Neural cell (in vitro differentiated cells): ENCODE data around the gene FXN. TPM values are rescaled to one million over a fixed set of nuclear protein-coding genes. Genes with fewer than 3 reads are reported as not detected.

Experiments
- H2AFZ ChIP-seq: fragments of 200-600, 300-800 bp; sonication (generic), shearing (Covaris generic); 2 replicates; pipeline ENCODE4 v1.6.0; 2014; ENCODE audit warnings: low read depth, mild to moderate bottlenecking, antibody characterized with exemption, low read length, moderate library complexity
- H3F3A ChIP-seq: fragments of 200-600 bp; shearing (Covaris generic); 2 replicates; pipeline ENCODE4 v1.6.1; 2016; ENCODE audit warnings: mild to moderate bottlenecking, moderate library complexity, mixed read lengths, antibody characterized with exemption, low read length; ENCODE audit not compliant: insufficient read depth, poor library complexity, severe bottlenecking
- H3K27ac ChIP-seq: fragments of 200-600, 300-800 bp; sonication (generic), shearing (Covaris generic); 2 replicates; pipeline ENCODE4 v1.5.1; 2014; ENCODE audit warnings: mild to moderate bottlenecking, low read length, moderate library complexity
- H3K27me3 ChIP-seq: fragments of 300-800, 200-600 bp; sonication (generic), shearing (Covaris generic); 2 replicates; pipeline ENCODE4 v1.6.0; 2014; ENCODE audit warnings: mild to moderate bottlenecking, low read depth, low read length, moderate library complexity; ENCODE audit not compliant: insufficient read depth
- H3K36me3 ChIP-seq: fragments of 300-800, 200-600 bp; sonication (generic), shearing (Covaris generic); 2 replicates; pipeline ENCODE4 v1.5.1; 2014; ENCODE audit warnings: mild to moderate bottlenecking, antibody characterized with exemption, low read length, moderate library complexity; ENCODE audit not compliant: insufficient read depth
- H3K4me2 ChIP-seq: fragments of 300-800, 200-600 bp; sonication (generic), shearing (Covaris generic); 2 replicates; pipeline ENCODE4 v1.6.0; 2014; ENCODE audit warnings: mild to moderate bottlenecking, low read length
- H3K4me3 ChIP-seq: fragments of 300-800, 200-600 bp; sonication (generic), shearing (Covaris generic); 2 replicates; pipeline ENCODE4 v1.5.1; 2014; ENCODE audit warnings: mild to moderate bottlenecking, low read length, moderate library complexity
- H3K79me2 ChIP-seq: fragments of 200-600 bp; shearing (Covaris generic); replicated peaks from 2 replicates; pipeline ENCODE4 v1.6.0; 2014; ENCODE audit warnings: mild to moderate bottlenecking, low read length, moderate library complexity; ENCODE audit not compliant: insufficient read depth
- H3K9ac ChIP-seq: fragments of 300-800, 200-600 bp; sonication (generic), shearing (Covaris generic); 2 replicates; pipeline ENCODE4 v1.6.1; 2016; ENCODE audit warnings: mild to moderate bottlenecking, low read length, mixed read lengths
- H3K9me2 ChIP-seq: fragments of 200-600 bp; shearing (Covaris generic); 2 replicates; pipeline ENCODE4 v1.6.1; 2016; ENCODE audit warnings: mild to moderate bottlenecking, low read length, mixed read lengths; ENCODE audit not compliant: insufficient read depth
- H3K9me3 ChIP-seq: fragments of 200-600, 300-800 bp; sonication (generic), shearing (Covaris generic); 2 replicates; pipeline ENCODE4 v1.6.1; 2016; ENCODE audit warnings: mild to moderate bottlenecking, mixed run types, low read length, moderate library complexity, mixed read lengths
- H4K20me1 ChIP-seq: fragments of 200-600 bp; shearing (Covaris generic); 2 replicates; pipeline ENCODE4 v1.6.1; 2016; ENCODE audit warnings: mild to moderate bottlenecking, mixed run types; ENCODE audit not compliant: insufficient read depth
- CTCF ChIP-seq: fragments of 450-650 bp; IDR thresholded peaks from 2 replicates; pipeline ENCODE4 v1.5.1; 2014; ENCODE audit warnings: antibody characterized with exemption, mild to moderate bottlenecking, moderate library complexity; ENCODE audit not compliant: poor library complexity, severe bottlenecking
- EP300 ChIP-seq: fragments of 450-650 bp; conservative IDR thresholded peaks from 2 replicates; pipeline ENCODE4 v1.6.1; 2014; ENCODE audit warnings: antibody characterized with exemption, mild to moderate bottlenecking, moderate library complexity; ENCODE audit not compliant: poor library complexity, severe bottlenecking
- EZH2 ChIP-seq: fragments of 200-600, 300-800 bp; shearing (Covaris generic), sonication (generic); IDR thresholded peaks from 2 replicates; pipeline ENCODE4 v1.6.1; 2014; ENCODE audit warnings: antibody characterized with exemption, low read length, borderline replicate concordance, mild to moderate bottlenecking; ENCODE audit not compliant: insufficient read depth, poor library complexity, severe bottlenecking
- MXI1 ChIP-seq: fragments of 450-650 bp; conservative IDR thresholded peaks from 2 replicates; pipeline ENCODE4 v1.6.1; 2014; ENCODE audit warnings: antibody characterized with exemption, mild to moderate bottlenecking; ENCODE audit not compliant: poor library complexity, severe bottlenecking
- POLR2AphosphoS5 ChIP-seq: IDR thresholded peaks from 2 replicates; pipeline ENCODE4 v1.6.1; 2012
- RAD21 ChIP-seq: fragments of 450-650 bp; conservative IDR thresholded peaks from 2 replicates; pipeline ENCODE4 v1.6.1; 2014; ENCODE audit warnings: antibody characterized with exemption, mild to moderate bottlenecking, moderate library complexity
- REST ChIP-seq: IDR thresholded peaks from 2 replicates; pipeline ENCODE4 v1.6.1; 2012; ENCODE audit warnings: borderline replicate concordance
- SMC3 ChIP-seq: fragments of 450-650 bp; conservative IDR thresholded peaks from 2 replicates; pipeline ENCODE4 v1.6.1; 2014; ENCODE audit warnings: antibody characterized with exemption, mild to moderate bottlenecking, moderate library complexity; ENCODE audit not compliant: poor library complexity
- TAF1 ChIP-seq: IDR thresholded peaks from 2 replicates; pipeline ENCODE4 v1.6.1; 2012; ENCODE audit warnings: low read depth
- polyA plus RNA-seq: library from polyadenylated mRNA; depleted of rRNA; stranded (reverse); fragments of >200 nt; gene quantifications from 2 replicates; pipeline ENCODE4 v1.2.3, GENCODE V29; 2014

The FXN gene
- polyA plus RNA-seq, 1 donor from 2014 or later = 3.5 TPM

DNA sequence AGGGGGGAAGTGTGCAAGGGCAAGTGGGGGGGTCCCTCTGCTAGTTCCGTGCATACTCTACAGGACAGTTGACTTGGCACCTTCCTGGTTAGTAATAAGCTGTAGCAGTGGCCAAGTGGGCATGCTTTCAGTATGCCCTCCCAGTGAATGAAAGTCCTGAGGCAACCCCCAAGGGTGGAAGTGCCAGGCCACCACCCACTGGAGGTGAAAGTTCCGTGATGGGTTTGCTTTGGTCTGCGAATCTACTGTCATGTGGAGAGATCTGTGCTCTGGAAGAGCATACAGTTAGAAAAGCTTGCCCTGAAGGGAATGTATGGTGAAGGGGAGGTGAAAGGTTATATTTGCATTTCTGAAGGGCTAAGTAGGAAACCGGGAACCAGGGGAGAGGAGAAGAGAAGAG is 10.3 kb downstream of the FXN start:
- Histone ChIP-seq H3K27ac (no peak overlapping the region), H3K4me2 (no peak overlapping the region), H3K27me3 (no peaks in the 10 kb centered on the region), H3K9me3 (peaks cover 2% of the 10 kb centered on the region), H3K4me3 (no peak overlapping the region), H3F3A (no peaks in the 10 kb centered on the region), H3K36me3 (no peaks in the 10 kb centered on the region), H3K79me2 (no peaks in the 10 kb centered on the region), H2AFZ (no peak overlapping the region), H3K9me2 (no peaks in the 10 kb centered on the region), H4K20me1 (no peaks in the 10 kb centered on the region), H3K9ac (no peak overlapping the region)
- no peak for TF ChIP-seq EP300
- no peak for TF ChIP-seq SMC3
- TF ChIP-seq RAD21 = no peak
- no peak for TF ChIP-seq POLR2AphosphoS5
- TF ChIP-seq TAF1 = no peak
- no peak for TF ChIP-seq MXI1
- TF ChIP-seq CTCF = no peak
- TF ChIP-seq EZH2 = no peak
- TF ChIP-seq REST = no peak

DNA sequence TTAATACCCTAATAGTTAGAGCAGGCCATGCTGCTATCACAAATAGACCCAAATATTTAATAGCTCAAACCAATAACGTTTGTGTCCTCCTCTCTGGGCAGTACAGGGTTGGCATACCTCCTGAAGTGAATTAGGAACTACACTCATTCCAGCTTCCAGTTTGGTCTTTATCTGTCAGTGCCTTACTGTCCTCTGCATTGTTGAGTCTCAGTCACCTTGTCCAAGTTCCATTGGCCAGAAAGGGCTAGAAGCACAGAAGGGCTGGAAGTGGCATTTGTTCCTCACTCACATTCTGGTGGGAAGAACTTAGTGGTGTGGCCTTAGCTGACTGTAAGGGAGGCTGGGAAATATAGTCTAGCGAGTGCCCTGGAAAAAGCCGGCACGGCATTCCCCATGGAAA is 11.2 kb downstream of the FXN start:
- Histone ChIP-seq H3K9me2 (no peaks in the 10 kb centered on the region), H3K4me3 (no peak overlapping the region), H3K4me2 (no peak overlapping the region), H3K79me2 (no peaks in the 10 kb centered on the region), H2AFZ (no peak overlapping the region), H3K9me3 (no peaks in the 10 kb centered on the region), H3K27ac (no peak overlapping the region), H3K36me3 (no peaks in the 10 kb centered on the region), H4K20me1 (no peaks in the 10 kb centered on the region), H3F3A (no peaks in the 10 kb centered on the region), H3K27me3 (no peaks in the 10 kb centered on the region), H3K9ac (no peak overlapping the region)
- TF ChIP-seq EZH2 (no peak), TAF1 (no peak), RAD21 (no peak), EP300 (no peak), MXI1 (no peak), POLR2AphosphoS5 (no peak), SMC3 (no peak), REST (no peak), CTCF (no peak)
